AG04449 (cell line): ENCODE results near the gene UST.

ENCODE experiments used
- CTCF ChIA-PET: fragments of 350-600 bp; formaldehyde crosslinking; extraction: SDS; loops from one replicate; lab custom pipeline; 2021; ENCODE audit warnings: antibody characterized with exemption; lab: Yijun Ruan, JAX
- POLR2A ChIA-PET: fragments of 400-600, 350-600 bp; formaldehyde crosslinking; extraction: SDS; loops from one replicate; lab custom pipeline; 2020; ENCODE audit warnings: antibody characterized with exemption, inconsistent platforms; lab: Yijun Ruan, JAX
- DNase-seq: peaks from one replicate; pipeline ENCODE4 v3.0.0-alpha.2; 2010; ENCODE audit warnings: low read depth, low spot score
- H3K4me3 ChIP-seq: 2 replicates; pipeline ENCODE4 v1.5.1; 2011; ENCODE audit warnings: low read depth, mild to moderate bottlenecking, control low read depth, low read length
- CTCF ChIP-seq: IDR thresholded peaks from one replicate; pipeline ENCODE4 v1.5.1; 2011; ENCODE audit warnings: mild to moderate bottlenecking, moderate library complexity, low read length, control low read depth, inconsistent platforms; ENCODE audit not compliant: insufficient read depth; ENCODE audit errors: missing control alignments

Gene UST

GRCh38 chr6:149053848-149054558, 307.2 kb downstream of the UST start:
- ChIA-PET POLR2A (no interaction called here), CTCF (interaction anchor here (1.0 to 1.1 kb wide), 2 partner anchors 11 to 378 kb away, joined by 4 read pairs; no protein-coding TSS in a partner anchor)
- TF ChIP-seq CTCF: no peak
- DNase-seq: no peak
- H3K4me3 ChIP-seq: no peak overlapping the region

- ChIA-PET POLR2A (no interaction called here), CTCF (interaction anchor here (1.0 to 1.1 kb wide), 2 partner anchors 9 to 11 kb away, joined by 3 to 4 read pairs; no protein-coding TSS in a partner anchor)
- no peak overlapping the region for H3K4me3 ChIP-seq
- TF ChIP-seq CTCF: no peak
- no peak for DNase-seq
These were observed 307.8 kb downstream of the UST start for GRCh38 chr6:149054559-149055194.

- ChIA-PET POLR2A (no interaction called here), CTCF (interaction anchor here (1.1 kb wide), 1 partner anchor 10 kb away, joined by 3 read pairs; no protein-coding TSS in a partner anchor)
- no peak for TF ChIP-seq CTCF
- no peak overlapping the region for H3K4me3 ChIP-seq
- no peak for DNase-seq
These were observed 308.5 kb downstream of the UST start for GRCh38 chr6:149055195-149055899.

GRCh38 chr6:149056777-149057463, 310.1 kb downstream of the UST start:
- no peak overlapping the region for H3K4me3 ChIP-seq
- CTCF ChIA-PET: interaction anchor here (1.2 kb wide), 1 partner anchor 13 kb away, joined by 3 read pairs; no protein-coding TSS in a partner anchor
- no peak for TF ChIP-seq CTCF
- DNase-seq: no peak
- POLR2A ChIA-PET: no interaction called here

GRCh38 chr6:149057464-149057840, 310.6 kb downstream of the UST start:
- no peak overlapping the region for H3K4me3 ChIP-seq
- no peak for TF ChIP-seq CTCF
- no peak for DNase-seq
- ChIA-PET POLR2A (no interaction called here), CTCF (interaction anchor here (1.4 kb wide), 1 partner anchor 29 kb away, joined by 4 read pairs; no protein-coding TSS in a partner anchor)
